Upper lobe of right lung (tissue), 1 donor: ENCODE results near the gene CFTR. TPM values are rescaled to one million over a fixed set of nuclear protein-coding genes. Genes with fewer than 3 reads are reported as not detected.
"Not testable (repeated sequence)": the region's sequence is repeated elsewhere in the genome, so short reads cannot be mapped to it uniquely, and the experiment has no call there.

Source experiments
- ATAC-seq: fragments of 200-7000 bp; cut with Tn5 transposase; one replicate; pipeline ENCODE4 v1.9.1; 2020; ENCODE audit warnings: mild to moderate bottlenecking, moderate library complexity
- DNase-seq: peaks from one replicate; pipeline ENCODE4 v3.0.0-alpha.2; 2020
- H3K27ac ChIP-seq: fragments of 200-600 bp; one replicate; pipeline ENCODE4 v1.8.0; 2022
- H3K27me3 ChIP-seq: fragments of 200-600 bp; one replicate; pipeline ENCODE4 v1.8.0; 2022; ENCODE audit warnings: mild to moderate bottlenecking
- H3K36me3 ChIP-seq: fragments of 200-600 bp; one replicate; pipeline ENCODE4 v1.8.0; 2022
- H3K4me1 ChIP-seq: fragments of 200-600 bp; one replicate; pipeline ENCODE4 v1.8.0; 2022
- H3K4me3 ChIP-seq: fragments of 200-600 bp; one replicate; pipeline ENCODE4 v1.8.0; 2022; ENCODE audit warnings: mild to moderate bottlenecking
- H3K9me3 ChIP-seq: fragments of 200-600 bp; one replicate; pipeline ENCODE4 v1.8.0; 2022
- intact Hi-C: fragments of 100-400 bp; cut with DNase I; formaldehyde crosslinking; loops from one replicate; pipeline ENCODE4 v1.11.0; 2022
- total RNA-seq: library from RNA; stranded (reverse); fragmentation: NEBNext Ultra II Directional; extraction: Animal tissue kit (Norgen Biotek cat#: 25700); gene quantifications from one replicate; pipeline ENCODE4 v1.2.1, GENCODE V29; 2021
- TF ChIP-seq, protein P1 (sequence below): fragments of 200-600 bp; IDR thresholded peaks from one replicate; pipeline ENCODE4 v1.8.0; 2022; ENCODE audit warnings: antibody characterized with exemption
- donor health status: DM: no; HTN: yes; CAD: no; lungs with severe emphysema.

The CFTR gene
- total RNA-seq, 1 donor from 2014 or later = 28.0 TPM

- Histone ChIP-seq H3K27me3 (no peaks in the 10 kb centered on the region), H3K27ac (no peak overlapping the region), H3K4me3 (no peak overlapping the region), H3K9me3 (no peaks in the 10 kb centered on the region), H3K36me3 (no peaks in the 10 kb centered on the region), H3K4me1 (no peaks in the 10 kb centered on the region)
- intact Hi-C loops = no loop called here
- TF ChIP-seq, protein P1, sequence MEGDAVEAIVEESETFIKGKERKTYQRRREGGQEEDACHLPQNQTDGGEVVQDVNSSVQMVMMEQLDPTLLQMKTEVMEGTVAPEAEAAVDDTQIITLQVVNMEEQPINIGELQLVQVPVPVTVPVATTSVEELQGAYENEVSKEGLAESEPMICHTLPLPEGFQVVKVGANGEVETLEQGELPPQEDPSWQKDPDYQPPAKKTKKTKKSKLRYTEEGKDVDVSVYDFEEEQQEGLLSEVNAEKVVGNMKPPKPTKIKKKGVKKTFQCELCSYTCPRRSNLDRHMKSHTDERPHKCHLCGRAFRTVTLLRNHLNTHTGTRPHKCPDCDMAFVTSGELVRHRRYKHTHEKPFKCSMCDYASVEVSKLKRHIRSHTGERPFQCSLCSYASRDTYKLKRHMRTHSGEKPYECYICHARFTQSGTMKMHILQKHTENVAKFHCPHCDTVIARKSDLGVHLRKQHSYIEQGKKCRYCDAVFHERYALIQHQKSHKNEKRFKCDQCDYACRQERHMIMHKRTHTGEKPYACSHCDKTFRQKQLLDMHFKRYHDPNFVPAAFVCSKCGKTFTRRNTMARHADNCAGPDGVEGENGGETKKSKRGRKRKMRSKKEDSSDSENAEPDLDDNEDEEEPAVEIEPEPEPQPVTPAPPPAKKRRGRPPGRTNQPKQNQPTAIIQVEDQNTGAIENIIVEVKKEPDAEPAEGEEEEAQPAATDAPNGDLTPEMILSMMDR = no peak
- no peak for DNase-seq
- no peak for ATAC-seq
These were observed 31.2 kb upstream of the CFTR start for GRCh38 chr7:117448655-117449054.

DNA sequence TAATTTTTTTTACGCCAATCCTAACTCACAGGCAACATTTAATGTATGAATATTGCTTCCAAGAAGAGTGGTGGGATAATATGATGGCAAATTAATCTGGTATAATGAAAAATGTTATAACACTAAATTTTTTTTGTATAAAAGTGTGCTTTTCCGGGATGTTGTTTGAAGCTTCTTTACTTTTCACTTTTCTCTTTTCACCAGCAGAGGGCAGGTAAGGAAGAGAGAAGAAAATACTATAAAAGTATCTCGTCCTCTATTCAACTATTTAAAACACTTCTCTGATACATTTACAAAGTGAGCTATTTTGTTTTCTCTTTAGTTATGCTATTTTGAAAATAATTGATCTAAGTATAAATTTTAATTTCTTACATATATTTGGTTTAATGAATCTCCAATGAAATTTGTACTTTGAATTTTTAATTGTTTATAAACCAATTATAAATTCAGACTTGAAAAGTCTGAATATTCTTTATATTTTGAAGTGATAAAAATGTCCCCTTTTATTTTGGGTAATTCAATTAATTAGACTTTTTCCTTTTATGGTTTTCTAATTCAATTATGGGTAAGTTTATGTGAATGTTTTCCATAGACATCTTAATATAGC lies 20.7 kb upstream of the CFTR start:
- TF ChIP-seq, protein P1 = peak; percentile 65
- no peak for ATAC-seq
- intact Hi-C loops = no loop called here
- H3K9me3 ChIP-seq = no peaks in the 10 kb centered on the region
- no peak overlapping the region for H3K4me3 ChIP-seq
- no peak for DNase-seq
- no peaks in the 10 kb centered on the region for H3K27me3 ChIP-seq
- no peaks in the 10 kb centered on the region for H3K4me1 ChIP-seq
- H3K36me3 ChIP-seq = no peaks in the 10 kb centered on the region
- no peak overlapping the region for H3K27ac ChIP-seq

DNA sequence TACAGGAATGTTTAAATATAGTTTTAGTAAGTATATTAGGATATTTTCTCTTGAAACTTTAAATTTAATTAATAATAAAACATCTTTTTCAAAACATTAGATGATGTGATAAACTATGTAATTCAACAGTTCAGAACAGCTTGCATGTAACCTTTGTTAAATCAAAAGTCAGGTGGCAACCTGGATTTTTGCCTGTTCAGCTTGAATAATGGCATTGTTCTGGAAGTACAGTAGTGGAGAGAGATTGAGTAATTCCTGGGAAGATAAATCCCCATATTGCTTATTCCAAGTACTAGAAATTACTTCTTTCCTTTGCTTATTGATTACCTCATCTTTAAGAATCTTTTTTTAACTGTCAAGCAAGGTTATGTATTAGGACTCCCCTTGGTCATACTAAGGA lies 20.1 kb upstream of the CFTR start:
- TF ChIP-seq, protein P1 = no peak
- ATAC-seq (no peak), DNase-seq (no peak)
- Histone ChIP-seq H3K36me3 (no peaks in the 10 kb centered on the region), H3K9me3 (no peaks in the 10 kb centered on the region), H3K27ac (no peak overlapping the region), H3K27me3 (no peaks in the 10 kb centered on the region), H3K4me1 (no peaks in the 10 kb centered on the region), H3K4me3 (no peak overlapping the region)
- intact Hi-C loops = no loop called here

GRCh38 chr7:117460815-117461214 lies 19.0 kb upstream of the CFTR start:
- H3K4me1 ChIP-seq, H3K27ac ChIP-seq, H3K4me3 ChIP-seq, H3K9me3 ChIP-seq, DNase-seq, H3K27me3 ChIP-seq, ATAC-seq, H3K36me3 ChIP-seq, intact Hi-C loops: not testable (repeated sequence)

DNA sequence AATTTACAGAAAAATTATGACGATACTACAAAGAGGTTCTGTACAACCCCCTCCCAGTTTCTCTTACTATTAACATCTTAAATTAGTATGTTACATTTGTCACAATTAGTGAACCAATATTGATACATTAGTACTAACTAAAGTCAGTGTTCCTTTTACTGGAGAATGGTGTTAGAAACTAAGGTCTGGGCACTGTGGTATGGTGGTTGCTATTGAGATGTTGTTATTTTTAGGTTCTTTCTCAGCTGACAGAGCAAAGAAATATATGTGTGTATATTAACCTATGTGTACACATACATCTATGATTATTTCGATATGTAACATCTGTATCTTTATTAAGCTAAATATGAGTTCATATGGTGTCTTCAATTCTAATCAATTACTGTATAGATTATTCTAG lies 11.7 kb upstream of the CFTR start:
- no peak for ATAC-seq
- intact Hi-C loops = no loop called here

DNA sequence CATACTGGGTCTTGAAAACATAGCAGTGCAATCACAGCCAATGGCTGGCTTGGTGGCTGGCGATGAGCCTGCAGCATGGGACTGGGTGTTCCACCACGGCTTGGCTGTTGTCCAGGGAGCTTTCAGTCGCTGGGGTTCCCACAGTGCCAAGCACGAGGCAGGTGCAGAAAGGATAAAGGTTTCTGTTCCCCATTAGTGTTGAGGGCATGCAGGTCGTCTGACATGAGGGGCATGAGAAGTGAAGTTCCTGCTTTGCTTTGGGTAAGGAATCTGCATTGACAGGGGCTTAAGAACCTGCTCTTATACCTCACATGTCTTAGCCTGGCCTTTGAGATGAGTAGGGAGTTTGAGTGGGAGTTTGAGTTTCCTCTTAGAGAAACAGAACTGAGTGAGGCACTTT lies 9.0 kb upstream of the CFTR start:
- H3K36me3 ChIP-seq = no peaks in the 10 kb centered on the region
- H3K4me3 ChIP-seq = no peak overlapping the region
- DNase-seq (no peak), ATAC-seq (no peak)
- intact Hi-C loops = no loop called here
- TF ChIP-seq, protein P1 = no peak
- no peak overlapping the region for H3K27ac ChIP-seq
- H3K27me3 ChIP-seq = no peaks in the 10 kb centered on the region
- no peaks in the 10 kb centered on the region for H3K9me3 ChIP-seq
- H3K4me1 ChIP-seq = no peaks in the 10 kb centered on the region

More for the DNA sequence above, 11.7 kb upstream of the CFTR start:
- Histone ChIP-seq H3K4me1 (no peaks in the 10 kb centered on the region), H3K27me3 (no peaks in the 10 kb centered on the region), H3K36me3 (no peaks in the 10 kb centered on the region), H3K4me3 (no peak overlapping the region), H3K27ac (no peak overlapping the region), H3K9me3 (no peaks in the 10 kb centered on the region)
- TF ChIP-seq, protein P1 = no peak
- no peak for DNase-seq
